Measurements from ENCODE around the gene PRSS50.

DNA sequence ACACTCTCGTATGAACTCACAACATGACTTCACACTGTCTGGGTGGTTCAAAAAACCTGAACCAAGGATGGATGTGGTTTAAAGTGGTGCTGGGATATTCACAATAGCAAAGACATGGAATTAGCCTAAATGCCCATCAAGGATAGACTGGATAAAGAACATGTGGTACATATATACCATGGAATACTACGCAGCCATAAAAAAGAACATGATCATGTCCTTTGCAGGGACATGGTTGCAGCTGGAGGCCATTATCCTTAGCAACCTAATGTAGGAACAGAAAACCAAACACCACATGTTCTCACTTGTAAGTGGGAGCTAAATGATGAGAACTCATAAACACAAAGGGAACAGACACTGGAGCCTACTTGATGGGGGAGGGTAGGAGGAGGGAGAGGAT is 3.3 kb upstream of the PRSS50 start:
- TF ChIP-seq CTCF (IDR thresholded peaks at IDR 0.05) (no peak), POLR2A (IDR thresholded peaks at IDR 0.05) (no peak), POLR2AphosphoS5 (IDR thresholded peaks at IDR 0.05) (no peak)

Data from prostate gland (tissue), 2 donors.